Measurements from ENCODE around the gene AKAP13.
"Not testable (repeated sequence)": the region's sequence is repeated elsewhere in the genome, so short reads cannot be mapped to it uniquely, and the experiment has no call there.

Gene AKAP13

GRCh38 chr15:85350395-85350794, 30.0 kb upstream of the AKAP13 start:
- no peak for DNase-seq (ENCODE audit: low spot score)

DNA sequence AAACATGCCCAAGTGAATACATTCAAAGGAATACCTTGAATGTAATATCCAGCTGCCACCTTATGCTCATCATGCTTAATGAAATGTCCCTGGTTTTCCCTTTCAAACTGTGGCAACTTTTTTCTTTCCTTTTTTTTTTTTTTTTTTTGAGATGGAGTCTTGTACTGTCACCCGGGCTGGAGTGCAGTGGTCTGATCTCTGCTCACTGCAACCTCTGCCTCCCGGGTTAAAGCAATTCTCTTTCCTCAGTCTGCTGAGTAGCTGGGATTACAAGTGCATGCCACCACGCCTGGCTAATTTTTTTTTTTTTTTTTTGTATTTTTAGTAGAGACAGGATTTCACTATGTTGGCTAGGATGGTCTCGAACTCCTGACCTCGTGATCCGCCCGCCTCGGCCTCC, 28.9 kb upstream of the AKAP13 start:
- not testable (repeated sequence) for DNase-seq (ENCODE audit: low spot score)

GRCh38 chr15:85351965-85352364, 28.4 kb upstream of the AKAP13 start:
- no peak for DNase-seq (ENCODE audit: low spot score)

GRCh38 chr15:85353516-85353915, 26.9 kb upstream of the AKAP13 start:
- DNase-seq (ENCODE audit: low spot score): no peak

GRCh38 chr15:85354461-85354860, 25.9 kb upstream of the AKAP13 start:
- DNase-seq (ENCODE audit: low spot score): no peak

- DNase-seq (ENCODE audit: low spot score): no peak
Observed at GRCh38 chr15:85354948-85355347, 25.5 kb upstream of the AKAP13 start.

- no peak for DNase-seq (ENCODE audit: low spot score)
Observed at GRCh38 chr15:85356276-85356675, 24.1 kb upstream of the AKAP13 start.

GRCh38 chr15:85361323-85361722, 19.1 kb upstream of the AKAP13 start:
- no peak for DNase-seq (ENCODE audit: low spot score)

DNA sequence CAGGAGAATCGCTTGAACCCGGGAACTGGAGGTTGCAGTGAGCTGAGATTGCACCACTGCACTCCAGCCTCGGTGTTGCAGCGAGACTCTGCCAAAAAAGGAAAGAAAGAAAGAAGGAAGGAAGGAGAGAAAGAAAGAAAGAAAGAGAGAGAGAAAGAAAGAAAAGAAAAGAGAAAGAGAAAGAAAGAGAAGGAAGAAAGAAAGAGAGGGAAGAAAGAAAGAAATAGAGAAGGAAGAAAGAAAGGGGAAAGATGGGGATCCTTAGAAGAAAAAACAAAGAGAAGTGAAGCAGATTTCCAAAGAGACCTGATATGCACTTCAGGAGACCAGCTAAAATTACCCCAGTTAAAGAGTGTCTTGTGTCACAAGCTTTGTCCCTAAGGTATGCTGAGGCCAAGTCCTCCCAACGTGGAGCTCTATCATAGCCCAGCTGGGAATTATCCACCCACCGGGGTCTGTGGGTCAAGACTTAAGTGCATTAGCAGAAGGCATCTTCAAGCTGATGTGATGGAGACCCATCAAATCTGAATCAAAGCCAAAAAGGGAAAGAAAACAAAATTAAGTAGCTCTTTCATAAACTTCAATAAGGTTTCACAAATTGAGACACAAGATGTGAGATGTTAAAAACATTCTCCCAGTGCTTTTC, 17.8 kb upstream of the AKAP13 start:
- DNase-seq (ENCODE audit: low spot score): no peak

DNA sequence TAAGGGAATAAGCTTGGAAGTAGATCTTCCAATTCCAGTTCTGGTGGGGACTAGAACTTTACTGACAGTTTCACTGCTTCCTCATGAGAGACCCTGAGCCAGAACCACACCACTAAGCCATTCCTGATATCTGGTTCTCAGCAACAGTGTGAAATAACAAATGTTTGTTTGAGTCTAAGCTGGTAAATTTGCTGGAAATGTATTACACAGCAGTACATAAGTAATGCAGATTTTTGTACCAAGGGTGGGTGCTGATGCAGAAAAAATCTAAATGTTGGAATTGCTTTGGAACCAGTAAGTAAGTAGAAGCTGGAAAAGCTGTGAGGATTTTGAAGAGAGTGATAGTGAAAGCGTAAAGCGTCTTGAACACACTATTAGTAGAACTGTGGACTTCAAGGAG, 14.4 kb upstream of the AKAP13 start:
- DNase-seq (ENCODE audit: low spot score): no peak

DNA sequence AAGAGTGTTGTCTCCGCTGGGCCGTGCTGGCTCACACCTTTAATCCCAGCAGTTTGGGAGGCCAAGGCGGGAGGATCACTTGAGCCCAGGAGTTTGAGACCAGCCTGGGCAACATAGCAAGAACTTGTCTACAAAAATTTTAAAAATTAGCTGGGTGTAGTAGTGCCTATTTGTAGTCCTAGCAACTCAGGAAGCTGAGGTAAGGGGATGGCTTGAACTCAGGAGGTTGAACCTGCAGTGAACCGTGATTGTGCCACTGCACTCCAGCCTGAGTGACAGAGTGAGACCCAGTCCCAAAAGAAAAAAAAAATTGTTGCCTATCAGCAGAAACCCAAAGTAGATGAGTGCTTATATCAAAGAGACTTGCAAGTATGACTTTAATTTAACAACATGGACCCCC, 12.7 kb upstream of the AKAP13 start:
- no peak for DNase-seq (ENCODE audit: low spot score)

DNA sequence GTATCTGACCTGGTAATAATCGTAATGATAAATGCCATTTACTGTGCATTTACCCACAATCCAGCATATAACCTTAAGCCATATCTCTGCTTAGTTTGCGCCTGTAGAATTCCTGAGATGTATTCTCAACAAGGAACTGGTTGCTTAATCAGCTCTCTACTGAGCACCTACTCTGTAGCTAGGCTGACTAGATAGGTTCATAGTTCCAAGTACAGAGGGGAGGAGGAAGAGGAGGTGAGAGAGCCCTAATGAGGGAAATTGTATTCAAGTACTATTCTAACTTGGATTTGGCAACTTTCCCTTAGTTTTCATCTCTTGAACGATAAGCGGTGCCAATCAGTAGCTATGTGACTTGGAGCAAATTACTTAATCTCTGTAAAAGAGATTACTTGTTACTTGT, 5.6 kb upstream of the AKAP13 start:
- no peak for DNase-seq (ENCODE audit: low spot score)

DNA sequence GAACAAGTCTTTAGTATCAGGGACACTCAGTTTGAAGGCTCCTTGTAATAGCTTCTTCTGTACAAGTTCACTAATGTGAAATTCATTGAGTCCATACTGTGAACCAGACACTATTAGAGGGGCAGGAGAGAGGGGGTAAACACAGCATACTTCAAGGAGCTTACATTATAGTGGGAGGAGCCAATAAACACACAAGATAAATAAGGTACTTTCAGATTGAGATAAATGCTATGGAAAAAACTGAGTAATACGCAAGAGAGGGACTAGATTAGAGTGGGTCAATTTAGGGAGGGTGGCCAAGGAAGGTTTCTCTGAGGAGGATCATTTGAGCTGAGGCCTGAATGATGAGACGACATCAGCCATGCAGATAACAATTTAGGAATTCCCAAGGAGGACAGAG, 3.1 kb upstream of the AKAP13 start:
- no peak for DNase-seq (ENCODE audit: low spot score)

DNA sequence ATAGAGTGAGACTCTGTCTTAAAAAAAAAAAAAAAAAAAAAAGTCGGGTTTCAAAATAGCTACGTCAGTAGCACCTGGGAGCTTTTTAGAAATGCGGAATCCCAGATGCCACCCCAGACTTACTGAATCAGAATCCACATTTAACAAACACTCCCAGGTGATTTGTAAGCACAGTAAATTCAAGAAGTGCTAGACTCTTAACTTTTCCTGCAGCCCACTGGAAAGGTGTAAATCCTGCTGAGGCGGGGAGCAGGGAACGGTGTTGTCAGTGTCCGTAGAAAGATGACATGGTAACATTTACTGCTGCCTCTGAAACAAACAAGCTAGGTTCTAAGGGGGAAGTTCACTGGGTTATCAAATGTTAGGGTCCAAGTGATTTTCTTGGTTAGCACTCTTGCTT, 2.4 kb upstream of the AKAP13 start:
- no peak for DNase-seq (ENCODE audit: low spot score)

GRCh38 chr15:85379403-85380131, 836 bp upstream of the AKAP13 start:
- no peak for DNase-seq (ENCODE audit: low spot score)

DNA sequence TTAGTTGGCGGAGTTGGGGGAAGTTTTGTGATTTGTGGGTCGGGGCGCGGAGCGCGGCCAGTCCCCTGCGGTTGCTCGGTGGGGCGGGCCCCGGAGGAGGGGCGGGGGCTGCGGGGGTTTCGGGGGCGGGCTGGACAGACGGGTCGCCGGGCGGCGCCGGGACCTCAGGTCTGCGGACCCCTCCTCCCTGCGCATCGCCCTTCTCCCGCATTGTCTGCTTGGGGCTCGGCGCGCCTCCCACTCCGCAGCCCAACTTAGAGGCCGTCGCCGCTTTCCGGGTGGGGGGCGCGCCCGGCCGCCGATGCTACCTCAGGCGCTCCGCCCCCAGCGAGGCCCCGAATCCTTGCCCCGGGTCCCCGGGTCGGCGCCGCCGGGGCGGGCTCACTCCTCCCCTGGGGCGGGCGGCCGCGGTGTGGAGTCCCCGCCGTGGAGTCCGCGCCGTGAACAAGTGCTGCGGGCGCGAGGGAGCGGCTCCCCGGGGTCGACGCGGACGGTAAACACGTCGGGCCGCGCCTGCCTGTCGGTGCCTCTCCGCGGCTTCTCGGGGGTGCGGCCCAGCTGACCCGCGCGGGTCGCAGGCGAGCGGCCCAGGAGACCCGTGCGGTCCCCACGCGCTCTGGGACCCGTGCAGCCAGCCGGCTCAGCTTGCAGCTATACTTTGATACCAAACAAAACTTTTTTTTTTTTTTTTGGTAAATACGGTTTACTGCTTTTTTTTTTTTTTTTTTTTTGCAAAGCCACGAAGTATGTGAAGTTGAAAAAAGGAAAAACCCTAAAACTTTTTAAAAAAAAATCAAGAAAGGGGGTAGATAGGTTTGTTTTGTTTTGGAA, 624 bp downstream of the AKAP13 start:
- DNase-seq (ENCODE audit: low spot score): no peak

DNA sequence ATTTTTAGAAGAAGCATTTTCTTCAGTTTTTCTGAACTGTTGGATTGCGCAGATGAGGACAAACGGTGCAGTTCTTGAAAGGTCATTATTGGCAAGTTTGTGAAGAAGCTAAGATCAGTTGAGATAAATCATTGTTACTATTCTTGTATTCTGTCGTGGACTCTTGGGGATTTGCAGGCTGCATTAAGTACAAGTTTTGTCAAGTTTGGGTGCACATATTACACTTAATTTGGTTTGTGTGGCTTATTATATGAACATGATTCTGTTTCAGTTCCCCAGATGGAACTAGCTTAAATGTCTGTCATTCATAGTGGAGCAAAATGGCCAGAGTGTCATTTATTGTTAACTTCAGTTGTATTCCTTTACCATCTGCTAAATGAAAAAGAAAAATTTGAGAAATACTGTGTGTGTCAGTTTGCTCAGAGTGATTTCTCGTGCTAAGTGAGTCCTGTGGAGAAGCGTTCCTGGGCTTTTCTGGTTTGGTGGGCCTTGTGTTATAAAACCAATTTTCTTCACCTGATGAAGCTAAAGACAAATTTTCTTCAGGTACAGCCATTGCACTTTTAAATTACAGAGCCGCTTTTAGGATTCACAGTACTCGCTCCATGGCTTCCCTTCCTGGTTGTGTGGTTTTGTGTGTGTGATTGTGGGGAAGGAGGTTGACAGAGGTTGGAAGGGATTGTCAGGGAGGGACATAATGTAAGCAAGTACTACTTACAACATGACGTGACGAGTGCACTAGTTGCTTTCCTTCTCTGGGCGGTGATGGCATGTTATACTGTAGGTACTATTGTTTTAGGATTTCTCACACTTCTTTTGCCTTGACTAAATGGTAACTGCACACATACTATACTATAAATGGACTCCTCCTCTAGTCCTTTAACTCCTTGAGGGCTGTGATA, 1.7 kb downstream of the AKAP13 start:
- DNase-seq (ENCODE audit: low spot score): no peak

DNA sequence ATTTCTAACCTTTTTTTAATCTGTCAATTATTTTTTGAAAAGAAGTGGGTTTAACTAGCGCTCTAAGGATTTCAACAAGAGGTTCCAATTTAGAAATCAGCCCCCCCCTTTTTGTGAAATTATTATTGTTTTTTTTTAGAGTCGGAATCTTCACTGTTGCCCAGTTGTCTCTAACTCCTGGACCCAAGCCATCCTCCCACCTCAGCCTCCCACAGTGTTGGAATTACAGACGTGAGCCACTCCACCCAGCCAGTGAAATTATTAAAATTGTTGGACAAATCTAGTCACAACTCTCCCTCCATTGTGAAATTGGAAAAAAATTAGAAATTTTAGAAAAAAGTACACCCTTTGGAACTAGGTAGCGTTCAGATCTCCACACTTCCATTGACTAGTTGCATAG, 2.5 kb downstream of the AKAP13 start:
- DNase-seq (ENCODE audit: low spot score): no peak

DNA sequence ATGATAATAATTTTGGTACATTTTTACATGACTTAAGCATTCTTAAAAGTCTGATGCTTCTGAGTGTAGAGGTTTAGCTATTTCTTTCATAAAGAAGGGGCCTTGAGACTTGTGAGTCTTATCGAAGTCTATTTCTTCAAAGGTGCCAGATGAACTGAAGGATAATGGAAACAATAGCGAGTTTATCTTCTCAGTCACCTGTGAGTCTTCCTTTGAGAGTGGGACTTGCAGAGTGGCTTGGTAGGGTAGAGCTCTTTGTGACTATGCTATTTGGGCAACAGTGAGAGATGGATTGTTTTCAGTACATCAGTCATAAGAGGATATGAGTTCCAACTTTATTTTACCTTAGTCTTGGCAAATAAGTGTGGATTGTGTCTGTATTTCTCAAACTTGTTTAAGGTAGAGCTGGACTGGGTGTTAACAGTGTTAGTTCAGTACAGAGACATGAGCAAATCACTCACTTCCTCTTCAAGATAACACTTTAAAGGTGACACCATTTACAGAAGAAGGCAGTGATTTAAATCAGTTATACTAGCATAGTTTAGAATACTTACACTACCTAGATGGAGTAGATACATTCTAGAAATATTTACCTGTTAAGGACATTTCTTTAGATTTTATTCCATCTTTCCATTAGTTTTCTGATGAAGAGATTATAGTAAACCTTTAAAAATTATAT, 3.2 kb downstream of the AKAP13 start:
- no peak for DNase-seq (ENCODE audit: low spot score)

DNA sequence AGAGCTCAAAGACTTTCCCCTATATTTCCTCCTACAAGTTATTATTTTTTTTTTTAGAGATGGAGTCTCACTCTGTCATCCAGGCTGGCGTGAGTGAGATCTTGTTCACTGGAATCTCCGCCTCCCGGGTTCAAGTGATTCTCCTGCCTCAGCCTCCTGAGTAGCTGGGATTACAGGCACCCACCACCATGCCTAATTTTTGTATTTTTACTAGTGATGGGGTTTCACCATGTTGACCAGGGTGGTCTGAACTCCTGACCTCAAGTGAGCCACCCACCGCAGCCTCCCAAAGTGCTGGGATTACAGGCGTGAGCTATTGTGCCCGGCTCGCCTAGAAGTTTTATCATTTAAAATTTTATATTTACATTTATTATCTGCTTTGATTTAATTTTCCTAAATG, 5.9 kb downstream of the AKAP13 start:
- no peak for DNase-seq (ENCODE audit: low spot score)

GRCh38 chr15:85388566-85389305, 8.3 kb downstream of the AKAP13 start:
- DNase-seq (ENCODE audit: low spot score): no peak
